ENCODE results near the gene PLA2G4D.

PLA2G4D gene

DNA sequence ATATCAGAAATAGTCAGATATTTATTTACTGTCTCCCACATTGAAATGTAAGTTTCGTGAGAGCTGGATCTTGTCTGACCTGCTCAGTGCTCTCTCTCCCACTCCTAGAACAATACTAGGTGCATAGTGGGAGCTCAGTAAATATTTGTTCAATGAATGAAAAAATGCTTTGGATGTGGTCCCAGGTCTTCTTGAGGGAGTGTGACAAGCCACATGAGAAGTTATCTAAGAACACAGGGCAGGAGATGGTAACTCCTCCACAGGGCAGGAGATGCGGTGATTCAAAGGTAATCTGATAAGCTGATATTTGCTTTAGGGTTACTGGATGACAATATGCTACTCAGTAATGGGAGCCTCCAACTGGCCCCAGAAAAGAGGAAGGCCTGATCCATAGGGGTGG lies 47.8 kb downstream of the PLA2G4D start:
- DNase-seq: no peak

DNA sequence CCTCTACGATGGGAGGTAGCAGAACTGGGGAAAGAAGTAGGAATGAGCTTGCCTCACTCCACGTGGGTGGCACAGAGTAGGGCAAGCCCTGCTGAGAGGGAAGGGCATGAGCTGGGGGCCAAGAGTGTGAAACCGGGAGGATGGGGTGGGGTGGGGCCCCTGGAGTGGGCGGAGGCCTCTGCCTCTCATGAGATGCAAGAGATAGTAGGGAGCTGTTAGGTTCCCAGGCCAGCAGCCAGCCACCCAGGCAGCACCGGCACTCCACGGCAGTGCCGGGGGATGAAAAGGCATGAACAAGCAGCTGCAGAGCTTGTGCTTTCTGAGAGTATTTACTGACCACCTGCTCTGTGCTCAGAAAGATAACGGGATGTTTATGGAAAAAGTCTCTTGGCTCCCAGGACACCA lies 49.1 kb downstream of the PLA2G4D start:
- no peak for DNase-seq

DNA sequence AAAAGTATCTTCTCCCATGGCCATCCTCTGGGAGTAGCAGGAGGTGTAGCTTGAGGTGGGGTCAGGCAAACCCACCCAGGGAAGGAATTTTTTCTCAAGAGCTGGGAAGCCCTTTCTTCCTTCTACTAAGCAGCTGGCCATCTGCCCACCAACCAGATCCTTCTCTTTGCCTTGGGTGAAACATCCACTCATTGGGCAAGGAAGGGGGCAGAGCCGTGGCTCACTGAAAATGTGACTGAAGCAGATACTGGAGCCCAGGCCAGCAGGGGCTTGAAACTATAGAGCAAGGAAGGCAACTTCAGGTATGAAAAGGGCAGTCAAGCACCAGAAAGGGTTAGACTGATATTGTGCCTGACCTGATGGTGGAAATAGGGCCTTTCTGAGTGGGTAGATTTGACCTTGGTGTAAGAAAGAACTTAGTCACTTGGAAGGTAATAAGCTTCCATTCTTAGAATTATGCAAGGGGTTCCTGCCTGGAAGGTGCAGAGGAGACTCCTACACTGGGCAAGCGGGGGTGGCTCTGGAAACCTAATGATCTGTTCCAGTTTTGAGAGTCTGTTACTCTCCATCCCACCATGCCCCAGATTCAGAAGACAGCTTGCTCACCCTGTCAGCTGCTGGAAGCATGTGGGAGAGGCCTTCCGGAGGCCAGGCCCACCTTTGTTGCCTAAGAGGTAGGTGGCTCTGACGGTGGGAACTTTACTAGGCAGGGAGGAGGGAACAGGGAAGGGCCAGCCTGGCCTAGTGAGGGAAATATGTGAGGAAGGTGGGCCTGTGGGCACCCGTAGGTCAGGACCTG lies 51.6 kb downstream of the PLA2G4D start:
- DNase-seq: no peak

DNA sequence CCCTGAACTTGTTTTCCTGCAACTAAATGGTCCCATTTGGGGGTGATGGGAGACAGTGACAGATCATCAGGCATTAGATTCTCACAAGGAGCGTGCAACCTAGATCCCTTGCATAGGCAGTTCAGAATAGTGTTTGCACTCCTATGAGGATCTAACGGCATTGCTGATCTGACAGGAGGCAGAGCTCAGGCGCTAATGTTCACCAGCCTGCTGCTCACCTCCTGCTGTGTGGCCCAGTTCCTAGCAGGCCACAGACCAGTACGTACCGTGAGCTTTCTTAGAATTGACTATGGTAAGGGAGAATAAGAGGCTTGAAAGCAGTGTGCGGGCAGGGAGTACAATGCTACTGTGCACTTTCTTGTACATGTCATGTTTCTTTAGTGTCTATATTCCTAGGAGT lies 56.0 kb downstream of the PLA2G4D start:
- no peak for DNase-seq

DNA sequence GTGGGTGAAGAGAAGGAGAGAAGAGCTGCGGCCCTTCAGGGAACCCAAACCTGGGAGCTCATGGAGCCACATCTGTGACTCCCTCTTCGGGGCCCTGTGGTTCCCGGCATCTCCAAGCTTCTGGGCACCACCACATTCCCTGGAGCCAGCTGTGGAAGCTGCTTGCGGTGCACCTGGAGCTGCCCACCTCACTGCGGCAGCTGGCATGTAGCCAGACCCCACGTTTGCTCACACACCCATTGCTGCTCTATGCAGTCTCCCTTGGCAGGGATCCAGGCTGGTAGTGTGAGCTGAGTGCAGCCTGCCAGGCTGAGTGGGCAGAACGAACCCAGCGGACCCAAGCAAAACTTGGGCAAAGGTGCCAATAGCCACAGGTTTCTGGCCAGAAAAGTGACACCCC lies 56.7 kb downstream of the PLA2G4D start:
- DNase-seq: peak; percentile 36

DNA sequence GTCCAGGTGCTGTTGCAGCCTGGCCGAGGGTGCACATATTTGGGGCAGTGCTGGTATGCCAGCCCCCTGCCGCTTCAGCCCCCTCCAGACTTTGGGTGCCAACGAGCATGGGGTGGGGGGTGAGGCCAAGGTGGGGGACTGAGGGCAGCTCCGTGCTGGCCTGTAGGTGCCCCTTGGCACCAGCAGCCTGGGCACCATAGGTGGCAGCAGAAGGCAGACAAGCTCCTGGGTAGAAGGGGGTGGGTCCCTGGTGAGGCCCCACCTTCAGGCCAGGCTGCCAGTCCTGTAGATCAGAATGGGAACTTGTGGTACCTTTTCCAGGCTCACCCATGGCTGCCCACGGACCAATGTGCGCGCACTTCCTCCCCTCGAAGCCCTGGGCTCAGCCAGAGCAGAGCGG lies 57.4 kb downstream of the PLA2G4D start:
- no peak for DNase-seq

DNA sequence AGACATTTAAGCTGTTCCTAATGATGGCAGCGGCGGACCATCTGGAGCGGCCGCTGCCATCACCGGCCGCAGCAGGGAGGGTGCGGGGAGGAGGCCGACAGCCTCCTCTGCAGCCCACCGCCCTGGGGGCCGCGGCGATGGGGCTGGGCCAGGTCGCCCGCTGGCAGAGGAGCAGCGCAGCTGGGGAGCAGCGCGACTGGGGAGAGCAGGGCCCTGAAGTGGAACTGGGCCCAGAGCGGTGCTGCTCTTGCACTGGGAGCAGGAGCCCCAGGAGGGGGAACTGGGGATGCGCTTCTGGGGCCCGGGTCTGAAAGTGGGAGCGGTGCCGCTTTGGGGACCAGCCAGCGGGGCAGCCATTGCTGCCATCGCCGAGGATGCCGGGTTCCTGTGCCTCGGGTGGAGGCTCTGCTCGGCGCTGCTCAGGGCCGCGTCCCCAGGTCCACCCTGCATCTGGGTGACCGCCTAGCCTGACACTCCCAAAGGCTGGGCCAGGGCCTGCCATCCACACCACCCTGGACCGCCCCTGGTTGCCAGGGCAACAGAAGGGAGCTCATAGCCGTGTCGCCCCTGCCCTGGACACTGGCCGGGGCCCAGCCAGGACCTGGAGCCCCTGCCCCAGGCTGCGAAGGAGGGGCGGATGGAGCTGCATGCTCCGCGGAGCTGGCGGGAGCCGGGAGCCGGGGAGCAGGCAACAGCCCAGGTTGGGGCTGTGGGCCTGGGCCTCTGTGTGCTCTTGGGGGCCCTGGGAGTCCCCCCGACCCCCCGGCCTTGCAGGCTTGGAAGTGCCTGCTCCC lies 58.1 kb downstream of the PLA2G4D start:
- DNase-seq: no peak

DNA sequence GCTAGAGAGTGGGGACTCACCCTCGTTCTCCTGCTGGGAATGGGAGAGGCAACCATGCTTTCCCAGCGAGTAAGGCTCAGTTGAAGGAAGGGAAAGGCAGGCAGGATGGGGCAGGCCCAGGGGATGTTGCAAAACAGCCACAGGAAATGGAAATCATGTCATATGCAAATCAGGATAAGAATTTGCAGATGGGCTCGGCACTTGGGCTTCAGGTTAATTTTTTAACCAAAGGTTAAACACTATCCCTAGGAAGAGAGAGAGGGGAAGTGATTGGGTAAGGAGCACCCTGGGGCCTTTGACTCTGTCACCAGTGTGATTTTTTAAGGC lies 59.0 kb downstream of the PLA2G4D start:
- DNase-seq: no peak

DNA sequence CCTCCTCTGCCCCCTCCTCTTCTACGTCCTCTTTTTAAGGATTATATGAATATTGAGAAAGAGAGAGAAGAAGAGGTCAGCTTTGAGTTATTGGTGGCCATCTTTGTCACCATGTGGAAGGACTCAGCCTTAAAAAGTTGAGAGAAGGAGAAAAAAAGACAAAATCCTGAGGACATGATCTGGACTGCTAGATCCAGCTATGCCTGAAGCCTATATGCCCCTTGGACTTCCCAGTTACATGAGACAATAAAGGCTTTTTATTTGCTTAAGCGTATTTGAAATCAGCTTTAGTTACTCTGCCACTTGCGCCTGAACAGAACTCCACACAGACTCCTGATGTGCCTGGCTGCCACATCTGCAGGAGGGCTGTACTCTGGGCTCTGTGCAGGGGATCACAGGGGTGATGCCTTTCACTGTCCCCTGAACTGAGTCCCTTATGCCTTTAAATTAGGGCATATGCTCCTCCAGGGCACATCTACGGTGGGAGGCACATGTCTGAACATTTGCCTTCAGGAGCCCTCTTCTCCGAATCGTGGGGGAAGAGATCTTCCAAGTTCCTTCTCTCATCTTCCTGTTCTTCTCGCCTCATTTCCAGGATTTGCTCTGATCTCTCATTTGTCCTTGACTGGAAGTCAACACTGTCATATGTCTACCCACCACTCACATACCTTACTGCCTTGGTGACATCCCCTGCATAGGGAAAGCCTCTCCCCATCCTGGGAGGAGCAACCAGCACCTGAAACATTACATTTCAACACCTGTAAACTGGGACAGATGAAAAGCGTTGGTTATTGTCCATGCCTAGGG lies 59.5 kb downstream of the PLA2G4D start:
- DNase-seq: no peak

DNA sequence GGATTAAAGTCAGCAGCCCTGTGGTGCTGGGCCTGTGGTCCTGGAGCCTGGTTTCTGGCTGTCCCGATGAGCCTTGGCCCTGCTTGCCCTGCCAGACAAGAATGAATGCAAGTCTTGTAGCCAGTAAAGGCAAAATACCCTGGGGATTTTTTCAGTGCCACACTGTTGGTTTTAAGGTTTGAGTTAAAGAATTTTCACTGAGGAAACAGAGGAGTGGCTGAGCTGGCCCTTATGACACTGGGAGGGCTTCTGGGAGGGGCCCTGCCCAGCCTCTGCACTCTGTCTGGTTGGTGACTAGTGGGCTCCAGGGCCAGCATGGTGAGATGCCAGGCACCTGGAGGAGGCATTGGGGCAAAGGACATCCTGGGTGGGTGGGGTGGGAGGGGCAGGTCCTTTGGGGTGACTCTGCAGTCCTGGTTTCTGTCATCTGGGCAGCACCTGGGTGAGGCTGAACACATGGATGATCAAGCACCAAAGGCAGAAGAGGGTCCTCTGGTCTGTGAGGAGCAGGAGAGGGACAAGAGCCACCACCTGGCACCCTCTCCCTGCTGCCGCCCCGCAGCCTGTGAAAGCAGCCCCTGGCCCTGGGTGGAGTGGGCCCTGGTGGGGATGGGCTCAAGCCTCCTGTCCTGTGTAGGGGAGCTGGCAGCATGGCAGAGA lies 61.0 kb downstream of the PLA2G4D start:
- no peak for DNase-seq

DNA sequence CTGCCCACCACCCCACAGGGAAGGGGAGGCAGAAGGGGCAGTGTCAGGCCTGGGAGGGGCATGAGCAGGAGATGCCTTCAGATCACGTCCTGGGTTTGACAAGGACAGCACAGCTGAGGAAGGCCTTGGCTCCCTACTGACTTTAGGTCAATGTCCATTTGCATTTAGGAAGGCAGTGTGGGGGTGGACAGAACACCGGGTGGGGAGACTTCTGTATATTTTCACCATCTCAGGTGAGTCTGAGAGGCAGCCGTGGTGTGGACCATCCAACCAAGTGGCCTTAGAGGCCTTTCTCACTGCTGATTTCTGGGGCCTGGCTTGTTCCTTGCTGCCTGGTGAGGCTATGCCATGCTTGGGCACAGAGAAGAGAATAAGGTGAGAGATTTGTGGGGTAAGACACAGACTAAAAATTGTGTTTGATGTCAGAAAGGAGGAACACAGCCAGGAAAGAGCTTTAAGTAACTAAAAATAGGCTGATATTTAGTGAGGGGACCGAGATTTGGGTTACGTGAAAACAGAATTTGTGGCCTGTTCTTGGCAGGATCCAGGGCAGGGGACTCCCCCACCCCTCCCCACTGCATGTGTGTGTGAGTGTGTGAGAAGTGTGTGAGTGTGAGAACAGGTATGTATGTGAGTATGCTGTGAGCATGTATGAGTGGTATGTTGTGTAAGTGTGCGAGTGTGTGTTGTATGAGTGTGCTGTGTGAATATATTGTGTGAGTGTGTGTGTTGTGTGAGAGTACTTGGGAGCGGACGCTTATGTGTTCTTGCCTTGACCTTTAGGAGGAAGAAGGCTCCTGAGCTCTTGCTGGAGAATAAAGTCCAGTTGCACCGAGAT lies 61.8 kb downstream of the PLA2G4D start:
- no peak for DNase-seq

DNA sequence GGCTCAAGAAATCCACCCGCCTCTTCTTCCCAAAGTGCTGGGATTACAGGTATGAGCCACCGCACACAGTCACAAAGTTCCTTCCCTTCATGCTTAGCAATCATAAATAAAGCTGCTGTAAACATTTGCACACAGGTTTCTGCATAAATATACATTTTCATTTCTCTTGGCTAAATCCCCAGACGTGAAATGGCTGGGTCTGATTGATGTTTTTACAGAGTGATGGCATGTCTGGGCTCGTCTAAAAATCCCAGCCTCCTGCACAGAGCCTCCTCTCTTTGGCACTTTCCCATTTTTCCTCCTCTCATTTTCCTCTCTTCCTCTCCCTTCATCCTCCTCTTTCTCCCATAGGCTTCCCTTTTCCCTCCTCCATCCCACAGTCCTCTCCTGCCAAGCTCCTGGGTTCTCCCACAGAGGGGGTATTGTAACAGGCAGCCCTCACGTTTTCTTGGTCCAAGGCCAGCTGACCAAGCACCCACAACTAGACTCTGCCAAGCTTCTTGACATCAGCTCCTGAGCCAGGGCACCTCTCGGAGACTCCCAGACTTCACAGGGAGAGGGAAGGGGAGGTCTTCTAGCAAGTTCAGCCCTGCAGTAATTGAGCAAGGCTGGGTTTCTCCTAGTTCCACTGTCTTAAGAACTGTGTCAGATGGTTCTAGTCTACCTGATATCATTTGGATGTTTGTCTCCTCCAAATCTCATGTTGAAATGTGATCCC lies 63.0 kb downstream of the PLA2G4D start:
- no peak for DNase-seq

DNA sequence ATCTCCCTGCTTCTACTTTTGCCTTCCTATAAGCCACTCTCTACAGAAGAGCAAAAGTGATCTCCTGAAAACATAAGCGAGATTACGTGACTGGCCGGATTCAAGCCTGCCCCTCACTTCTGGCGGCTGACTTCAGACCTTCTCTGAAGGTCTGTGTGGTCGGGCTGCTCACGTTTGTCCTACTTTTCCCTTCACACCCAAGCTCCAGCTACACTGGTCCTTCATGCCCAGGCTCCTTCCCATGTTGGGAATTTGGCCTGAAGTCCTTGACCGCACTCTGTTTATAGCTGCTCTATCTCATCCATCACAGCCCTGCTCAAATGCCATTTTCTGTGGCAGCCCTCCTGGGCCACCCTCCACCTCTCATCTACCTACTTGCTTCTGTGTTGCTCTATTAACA lies 66.8 kb downstream of the PLA2G4D start:
- no peak for DNase-seq

DNA sequence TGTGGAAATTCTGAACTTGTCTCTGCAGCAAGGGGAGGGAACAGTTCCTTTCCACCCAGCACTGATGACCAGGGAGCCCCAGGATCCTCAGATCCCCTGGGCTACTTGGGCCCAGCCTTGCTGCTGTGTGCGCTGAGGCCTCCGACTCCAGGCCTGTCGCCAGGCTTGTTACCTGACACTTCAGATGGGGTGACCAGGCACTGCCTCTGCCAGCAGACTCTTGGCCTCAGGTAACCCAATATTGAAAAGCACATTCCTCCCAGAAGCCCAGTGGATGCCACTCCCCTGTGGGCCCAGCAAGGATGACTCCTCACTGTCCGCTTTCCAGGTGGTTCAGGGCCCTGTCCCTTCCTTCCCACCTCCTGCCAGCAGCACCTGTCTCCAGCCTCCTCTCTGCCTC lies 70.1 kb downstream of the PLA2G4D start:
- no peak for DNase-seq

DNA sequence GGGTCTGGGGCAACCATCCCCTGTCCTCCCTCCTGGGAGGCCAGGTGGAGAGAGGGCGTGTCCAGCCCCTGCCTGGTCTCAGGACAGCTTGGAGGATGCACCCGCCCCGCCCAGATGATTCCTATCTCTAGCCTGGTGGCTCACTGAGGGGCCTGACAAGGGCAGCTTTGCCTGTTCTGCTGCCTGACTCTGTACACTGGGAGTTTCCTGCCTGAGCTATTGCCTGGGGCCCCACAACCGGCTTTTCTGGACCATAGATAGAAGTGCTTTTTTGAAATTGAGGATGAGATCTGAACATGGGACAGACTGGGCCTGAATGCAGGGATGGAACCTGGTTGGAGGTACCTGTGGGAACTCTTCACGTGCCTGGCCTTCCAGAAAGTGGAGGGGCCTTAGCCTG lies 72.8 kb downstream of the PLA2G4D start:
- no peak for DNase-seq

DNA sequence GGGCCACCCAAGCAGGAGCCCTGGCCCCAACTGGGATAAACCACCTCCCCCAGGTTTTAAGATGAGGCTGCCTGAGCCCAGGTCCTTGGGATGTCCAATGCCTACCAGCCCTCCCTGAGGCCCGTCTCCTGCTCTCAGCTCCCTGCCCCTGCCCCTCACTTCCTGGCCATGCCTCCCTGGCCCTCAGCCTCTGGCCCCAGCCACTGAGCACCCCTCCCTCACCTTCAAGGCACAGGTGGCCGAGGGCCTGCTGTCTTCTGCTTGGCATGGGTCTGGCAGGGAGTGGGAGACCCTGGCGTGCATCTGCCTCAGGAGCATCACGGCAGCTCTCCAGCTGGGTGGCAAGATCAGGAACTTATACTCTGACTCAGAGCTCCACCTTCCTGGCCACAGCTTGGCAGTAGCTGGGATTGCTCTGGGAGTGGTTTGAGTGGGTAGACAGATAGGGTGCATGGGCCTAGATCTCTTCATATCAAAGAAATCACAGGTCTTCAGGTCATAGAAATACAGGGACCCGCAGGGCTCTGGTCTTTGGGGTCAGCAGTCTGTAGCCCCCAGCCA lies 73.6 kb downstream of the PLA2G4D start, which contains the start of gene PLA2G4E:
TSS of gene PLA2G4E (minus strand) at position 330 of the 561 bp plus-strand sequence. CDS start at position 318, 12 bp downstream.
- DNase-seq: no peak

DNA sequence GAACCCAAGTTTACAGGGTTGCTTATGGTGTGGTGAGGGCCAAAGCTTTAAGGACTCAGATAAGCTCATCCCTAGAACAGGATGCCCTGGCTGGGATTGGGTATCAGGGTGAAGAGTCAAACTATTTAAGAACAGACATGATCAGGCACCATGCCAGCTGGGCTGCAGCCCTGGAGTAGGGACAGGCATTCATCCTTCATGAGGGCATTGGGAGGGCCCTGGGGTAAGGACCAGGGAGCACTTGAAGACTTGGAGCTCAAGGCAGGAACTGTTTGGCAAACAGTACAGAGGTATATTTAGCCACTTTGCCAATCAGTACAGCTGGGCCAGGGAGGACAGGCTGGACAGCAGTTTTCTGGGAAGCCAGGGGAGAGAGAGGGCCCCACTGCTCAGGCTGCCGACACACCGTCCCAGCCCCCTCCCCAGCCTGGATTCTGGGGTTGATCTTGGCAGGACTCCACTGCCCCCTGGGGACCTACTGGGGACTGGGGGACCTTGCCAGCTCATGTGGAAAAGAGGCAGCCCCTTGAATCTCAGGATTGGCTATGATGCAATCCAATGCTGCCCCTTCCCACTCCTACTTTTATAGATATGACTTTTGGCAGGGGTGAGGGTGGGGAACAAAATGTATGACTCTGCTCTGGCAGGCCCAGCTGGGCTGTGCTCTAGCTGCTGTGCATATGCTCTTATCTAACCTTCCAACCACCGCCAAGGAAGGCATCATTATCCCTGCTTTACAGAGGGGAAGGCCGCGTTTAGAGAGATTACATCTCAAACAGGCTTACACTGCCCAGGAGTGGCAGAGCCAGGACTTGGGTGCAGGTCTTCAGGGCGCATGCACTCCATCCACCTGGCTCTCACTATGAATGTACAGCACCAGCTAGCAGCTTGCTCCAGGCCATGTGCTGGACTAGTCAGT lies 75.8 kb downstream of the PLA2G4D start:
- DNase-seq: no peak

Data from NCI-H2081 treated with DMSO at 0.1 percent for 48 hours (cell line).